CD4-positive, alpha-beta memory T cell (primary cell): ENCODE data around the gene CELSR2. TPM values are rescaled to one million over a fixed set of nuclear protein-coding genes. Genes with fewer than 3 reads are reported as not detected.
A peak's percentile ranks its signal among the peaks of the same experiment; 100 is the strongest.

Experiments
- CTCF ChIA-PET: fragments of 350-600 bp; sonication (Branson Sonifier 250); formaldehyde crosslinking; loops from one replicate; lab custom pipeline; 2021; ENCODE audit warnings: inconsistent platforms; ENCODE audit not compliant: partially characterized antibody; lab: Charles Lee
- POLR2A ChIA-PET: fragments of 350-600 bp; sonication (Branson Sonifier 250); formaldehyde crosslinking; loops from one replicate; lab custom pipeline; 2021; ENCODE audit not compliant: partially characterized antibody; lab: Charles Lee
- DNase-seq, 5 donors: peaks; one replicate each; pipeline versions ENCODE4 v3.0.0 to v3.0.0-alpha.2; 2020 to 2022; ENCODE audit warnings: mixed read lengths in 1 of 5
- H3K27ac ChIP-seq: one replicate; pipeline ENCODE4 v1.7.0; 2013; ENCODE audit warnings: low read depth, low read length
- H3K27me3 ChIP-seq: 2 replicates; pipeline ENCODE4 v1.7.0; 2013; ENCODE audit warnings: mild to moderate bottlenecking, low read length, moderate library complexity; ENCODE audit not compliant: insufficient read depth
- H3K36me3 ChIP-seq: 2 replicates; pipeline ENCODE4 v1.7.0; 2013; ENCODE audit warnings: mild to moderate bottlenecking, low read length, moderate library complexity; ENCODE audit not compliant: insufficient read depth
- H3K4me1 ChIP-seq: 2 replicates; pipeline ENCODE4 v1.7.0; 2013; ENCODE audit warnings: mild to moderate bottlenecking, low read length, moderate library complexity; ENCODE audit not compliant: insufficient read depth
- H3K4me3 ChIP-seq, 2 donors: one replicate each; pipeline ENCODE4 v1.7.0; 2013; ENCODE audit warnings: low read length in 2 of 2, mild to moderate bottlenecking in 1 of 2
- H3K9me3 ChIP-seq, 2 donors: one replicate each; pipeline ENCODE4 v1.7.0; 2013; ENCODE audit warnings: low read length in 2 of 2, control low read depth in 1 of 2; ENCODE audit not compliant: control insufficient read depth in 1 of 2
- H3K27ac Mint-ChIP-seq, 7 donors: one replicate each; pipeline ENCODE4 v1.8.0; 2020 to 2021; ENCODE audit warnings: mixed read lengths in 7 of 7, mild to moderate bottlenecking in 6 of 7, inconsistent platforms in 3 of 7, moderate library complexity in 3 of 7
- H3K27me3 Mint-ChIP-seq, 2 donors: one replicate each; pipeline ENCODE4 v1.8.0; 2020 to 2021; ENCODE audit warnings: mixed read lengths in 2 of 2
- H3K36me3 Mint-ChIP-seq, 2 donors: one replicate each; pipeline ENCODE4 v1.8.0; 2020 to 2021; ENCODE audit warnings: mixed read lengths in 2 of 2, inconsistent platforms in 1 of 2, mild to moderate bottlenecking in 1 of 2
- H3K4me1 Mint-ChIP-seq, 4 donors: one replicate each; pipeline ENCODE4 v1.8.0; 2020 to 2021; ENCODE audit warnings: mixed read lengths in 4 of 4, mild to moderate bottlenecking in 1 of 4
- H3K4me3 Mint-ChIP-seq, 8 donors: one replicate each; pipeline ENCODE4 v1.8.0; 2020 to 2021; ENCODE audit warnings: mixed read lengths in 8 of 8, mild to moderate bottlenecking in 7 of 8, moderate library complexity in 6 of 8, inconsistent platforms in 3 of 8
- H3K9me3 Mint-ChIP-seq, 8 donors: one replicate each; pipeline ENCODE4 v1.8.0; 2020 to 2021; ENCODE audit warnings: mixed read lengths in 8 of 8, mild to moderate bottlenecking in 5 of 8, inconsistent platforms in 3 of 8, moderate library complexity in 1 of 8
- intact Hi-C: fragments of 100-400 bp; cut with micrococcal nuclease; formaldehyde crosslinking; loops from one replicate; pipeline ENCODE4 v1.15.1; 2023
- polyA plus RNA-seq, 2 donors: library from polyadenylated mRNA; unstranded; fragments of 300-500 nt; fragmentation: Illumina TruSeq; gene quantifications; one replicate each; pipeline ENCODE4 v1.2.3, GENCODE V29; 2021
- total RNA-seq, 2 experiments: library from RNA; stranded (reverse); gene quantifications; one replicate each; pipeline ENCODE4 v1.2.3, GENCODE V29; 2021

CELSR2 gene
- total and polyA plus RNA-seq, 4 experiments from 2014 or later, result 0.52 to 3.1 (median 2.6) TPM; not detected in 1

DNA sequence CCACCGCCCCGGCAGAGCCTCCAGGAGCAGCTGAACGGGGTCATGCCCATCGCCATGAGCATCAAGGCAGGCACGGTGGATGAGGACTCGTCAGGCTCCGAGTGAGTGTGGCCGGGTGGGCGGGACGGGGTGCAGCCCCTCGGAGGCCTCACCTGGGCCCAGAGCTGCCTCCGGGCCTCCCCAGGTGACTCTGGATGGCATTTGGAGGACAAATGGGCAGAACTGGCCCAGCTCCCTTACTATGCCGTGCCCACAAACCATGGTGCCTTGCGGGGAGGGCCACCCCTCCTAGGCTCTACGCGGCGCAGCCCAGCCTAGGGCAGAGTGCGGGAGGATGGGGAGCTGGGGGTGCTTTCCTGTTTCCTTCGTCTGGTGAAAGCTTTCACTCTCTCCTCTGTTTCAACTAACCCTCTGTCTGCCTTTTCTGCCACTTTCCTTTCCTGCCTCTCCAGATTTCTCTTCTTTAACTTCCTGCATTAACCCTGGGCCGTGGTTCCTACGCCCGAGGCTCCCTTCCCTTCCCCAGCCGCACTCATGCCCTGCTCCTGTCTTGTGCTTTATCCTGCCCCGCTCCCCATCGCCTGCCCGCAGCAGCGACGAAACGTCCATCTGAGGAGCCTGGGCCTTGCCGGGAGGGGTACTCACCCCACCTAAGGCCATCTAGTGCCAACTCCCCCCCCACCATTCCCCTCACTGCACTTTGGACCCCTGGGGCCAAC is 24.4 kb downstream of the CELSR2 start:
- POLR2A ChIA-PET, result no interaction called here
- Mint-ChIP-seq H3K4me3 (no peak overlapping the region), H3K9me3 (no peaks in the 10 kb centered on the region), H3K27ac (peak overlapping the region in 2 of 7 donors; percentile 13 to 72), H3K27me3 (no peaks in the 10 kb centered on the region), H3K4me1 (peaks cover 0 to 5% (median 0%) of the 10 kb centered on the region in 4 donors), H3K36me3 (no peaks in the 10 kb centered on the region)
- Histone ChIP-seq H3K4me1 (peaks cover 4% of the 10 kb centered on the region), H3K27ac (no peak overlapping the region), H3K27me3 (no peaks in the 10 kb centered on the region), H3K4me3 (no peak overlapping the region), H3K36me3 (no peaks in the 10 kb centered on the region), H3K9me3 (no peaks in the 10 kb centered on the region)
- CTCF ChIA-PET, result no interaction called here
- no peak for DNase-seq
- intact Hi-C loops, result no loop called here

DNA sequence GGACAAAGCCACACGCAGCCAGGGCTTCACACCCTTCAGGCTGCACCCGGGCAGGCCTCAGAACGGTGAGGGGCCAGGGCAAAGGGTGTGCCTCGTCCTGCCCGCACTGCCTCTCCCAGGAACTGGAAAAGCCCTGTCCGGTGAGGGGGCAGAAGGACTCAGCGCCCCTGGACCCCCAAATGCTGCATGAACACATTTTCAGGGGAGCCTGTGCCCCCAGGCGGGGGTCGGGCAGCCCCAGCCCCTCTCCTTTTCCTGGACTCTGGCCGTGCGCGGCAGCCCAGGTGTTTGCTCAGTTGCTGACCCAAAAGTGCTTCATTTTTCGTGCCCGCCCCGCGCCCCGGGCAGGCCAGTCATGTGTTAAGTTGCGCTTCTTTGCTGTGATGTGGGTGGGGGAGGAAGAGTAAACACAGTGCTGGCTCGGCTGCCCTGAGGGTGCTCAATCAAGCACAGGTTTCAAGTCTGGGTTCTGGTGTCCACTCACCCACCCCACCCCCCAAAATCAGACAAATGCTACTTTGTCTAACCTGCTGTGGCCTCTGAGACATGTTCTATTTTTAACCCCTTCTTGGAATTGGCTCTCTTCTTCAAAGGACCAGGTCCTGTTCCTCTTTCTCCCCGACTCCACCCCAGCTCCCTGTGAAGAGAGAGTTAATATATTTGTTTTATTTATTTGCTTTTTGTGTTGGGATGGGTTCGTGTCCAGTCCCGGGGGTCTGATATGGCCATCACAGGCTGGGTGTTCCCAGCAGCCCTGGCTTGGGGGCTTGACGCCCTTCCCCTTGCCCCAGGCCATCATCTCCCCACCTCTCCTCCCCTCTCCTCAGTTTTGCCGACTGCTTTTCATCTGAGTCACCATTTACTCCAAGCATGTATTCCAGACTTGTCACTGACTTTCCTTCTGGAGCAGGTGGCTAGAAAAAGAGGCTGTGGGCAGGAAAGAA is 25.5 kb downstream of the CELSR2 start:
- POLR2A ChIA-PET, result no interaction called here
- Mint-ChIP-seq H3K27me3 (no peaks in the 10 kb centered on the region), H3K36me3 (no peaks in the 10 kb centered on the region), H3K27ac (no peak overlapping the region), H3K9me3 (no peaks in the 10 kb centered on the region), H3K4me1 (peaks cover 0 to 5% (median 0%) of the 10 kb centered on the region in 4 donors), H3K4me3 (no peak overlapping the region)
- Histone ChIP-seq H3K36me3 (no peaks in the 10 kb centered on the region), H3K4me3 (no peak overlapping the region), H3K9me3 (no peaks in the 10 kb centered on the region), H3K27ac (no peak overlapping the region), H3K27me3 (no peaks in the 10 kb centered on the region), H3K4me1 (peaks cover 4% of the 10 kb centered on the region)
- intact Hi-C loops, result no loop called here
- DNase-seq, result no peak
- CTCF ChIA-PET, result interaction anchor here (9.5 kb wide), 1 partner anchor 258 kb away, joined by 174 read pairs; no protein-coding TSS in a partner anchor

DNA sequence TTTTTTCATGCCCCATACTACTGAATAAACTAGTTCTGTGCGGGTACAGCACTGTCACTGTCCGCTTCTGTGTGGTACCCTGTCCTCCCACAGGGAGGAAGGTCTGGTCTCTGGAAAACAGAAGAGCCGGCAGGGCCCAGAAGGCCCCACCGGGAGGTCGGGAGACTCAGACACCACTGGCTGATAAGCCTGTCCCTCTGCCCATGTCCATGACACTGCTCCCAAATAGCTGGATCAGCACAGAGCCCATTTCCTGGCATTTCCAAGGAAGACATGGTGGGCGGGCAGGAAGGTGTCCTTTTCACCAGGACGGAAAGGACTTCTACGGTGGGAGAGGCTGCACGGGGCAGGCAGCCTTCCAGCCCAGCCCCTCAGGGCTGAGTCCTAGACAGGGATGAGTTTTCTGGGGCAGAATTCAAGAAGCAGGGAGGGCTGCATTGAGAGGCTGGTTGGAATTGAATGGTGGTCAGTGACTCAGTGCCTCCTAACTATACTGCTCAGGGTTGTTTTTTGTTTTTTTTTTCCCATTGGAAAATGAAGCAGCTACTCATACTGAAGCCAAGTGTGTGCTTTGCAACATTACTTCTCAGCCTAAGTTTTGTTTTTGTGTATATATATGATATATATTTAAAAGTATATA is 26.5 kb downstream of the CELSR2 start:
- H3K4me1 Mint-ChIP-seq, result peaks cover 0 to 3% (median 0%) of the 10 kb centered on the region in 4 donors
- H3K36me3 Mint-ChIP-seq, result no peaks in the 10 kb centered on the region
- no peaks in the 10 kb centered on the region for H3K27me3 Mint-ChIP-seq
- H3K27ac Mint-ChIP-seq, result no peak overlapping the region
- no peaks in the 10 kb centered on the region for H3K27me3 ChIP-seq
- H3K9me3 ChIP-seq, result no peaks in the 10 kb centered on the region
- ChIA-PET CTCF (interaction anchor here (0.8 to 9.5 kb wide), 10 partner anchors 10 to 257 kb away, joined by 3 to 193 read pairs (median 6); partner anchors contain the start of genes CYB561D1 and SORT1), POLR2A (interaction anchor here (1.7 kb wide), 1 partner anchor 257 kb away, joined by 7 read pairs; no protein-coding TSS in a partner anchor)
- H3K27ac ChIP-seq, result no peak overlapping the region
- no peak overlapping the region for H3K4me3 Mint-ChIP-seq
- no peak for DNase-seq
- intact Hi-C loops, result no loop called here
- no peak overlapping the region for H3K4me3 ChIP-seq
- no peaks in the 10 kb centered on the region for H3K9me3 Mint-ChIP-seq
- no peaks in the 10 kb centered on the region for H3K36me3 ChIP-seq
- H3K4me1 ChIP-seq, result peaks cover 4% of the 10 kb centered on the region

DNA sequence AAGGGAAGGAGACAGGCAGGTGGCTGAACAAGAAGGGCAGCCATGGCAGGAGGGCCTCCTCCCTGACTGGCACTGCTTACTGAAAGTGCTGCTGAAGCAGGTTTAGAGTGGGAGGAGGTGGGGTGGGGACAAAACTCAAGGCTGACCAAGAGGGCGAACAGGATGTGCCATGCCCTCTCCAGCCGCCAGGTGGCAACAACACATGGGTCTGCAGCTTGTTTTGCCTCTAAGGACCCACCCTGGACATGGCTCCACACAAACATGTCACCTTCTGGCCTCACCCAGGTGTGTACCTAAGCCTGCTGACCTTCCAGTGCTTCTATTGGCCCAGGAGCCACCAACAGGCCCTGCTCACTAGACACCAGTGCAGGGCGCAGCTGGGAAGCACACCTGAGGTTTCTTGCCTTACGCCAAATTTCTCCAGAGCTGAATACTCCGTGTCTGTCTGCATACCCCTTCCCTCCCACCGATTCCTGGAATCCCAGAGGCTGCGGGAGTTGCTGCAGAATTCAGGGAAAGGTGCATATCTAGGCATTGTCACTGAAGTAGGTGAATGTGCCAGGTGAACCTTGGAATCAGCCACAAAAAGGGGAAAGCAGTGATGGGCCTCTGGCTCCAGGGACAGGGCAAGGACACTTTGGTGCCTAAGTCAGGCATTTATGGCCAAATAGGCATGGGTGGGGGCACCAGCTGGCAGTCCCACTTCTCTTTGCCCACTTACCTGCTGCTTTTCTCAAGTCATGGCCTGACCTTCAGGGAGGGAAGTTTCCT is 28.3 kb downstream of the CELSR2 start:
- Mint-ChIP-seq H3K4me3 (no peak overlapping the region), H3K27me3 (no peaks in the 10 kb centered on the region), H3K4me1 (peaks cover 3 to 13% (median 6%) of the 10 kb centered on the region in 4 donors), H3K27ac (peak overlapping the region in 1 of 7 donors; percentile 46), H3K36me3 (no peaks in the 10 kb centered on the region), H3K9me3 (no peaks in the 10 kb centered on the region)
- CTCF ChIA-PET, result interaction anchor here (0.7 to 9.5 kb wide), 26 partner anchors 8 to 256 kb away, joined by 3 to 193 read pairs (median 4); partner anchors contain the start of genes CYB561D1 and SORT1
- peak; percentile 33 to 57 (median 42) for DNase-seq
- Histone ChIP-seq H3K4me1 (peaks cover 13% of the 10 kb centered on the region), H3K9me3 (no peaks in the 10 kb centered on the region), H3K36me3 (no peaks in the 10 kb centered on the region), H3K27me3 (no peaks in the 10 kb centered on the region), H3K27ac (no peak overlapping the region), H3K4me3 (no peak overlapping the region)
- POLR2A ChIA-PET, result interaction anchor here (1.7 to 1.8 kb wide), 2 partner anchors 206 to 255 kb away, joined by 5 to 7 read pairs; partner anchors contain the start of gene ATXN7L2
- intact Hi-C loops, result loop anchor here (1.0 kb wide), 2 partner anchors 122 to 217 kb away; partner anchors contain the start of gene CYB561D1

DNA sequence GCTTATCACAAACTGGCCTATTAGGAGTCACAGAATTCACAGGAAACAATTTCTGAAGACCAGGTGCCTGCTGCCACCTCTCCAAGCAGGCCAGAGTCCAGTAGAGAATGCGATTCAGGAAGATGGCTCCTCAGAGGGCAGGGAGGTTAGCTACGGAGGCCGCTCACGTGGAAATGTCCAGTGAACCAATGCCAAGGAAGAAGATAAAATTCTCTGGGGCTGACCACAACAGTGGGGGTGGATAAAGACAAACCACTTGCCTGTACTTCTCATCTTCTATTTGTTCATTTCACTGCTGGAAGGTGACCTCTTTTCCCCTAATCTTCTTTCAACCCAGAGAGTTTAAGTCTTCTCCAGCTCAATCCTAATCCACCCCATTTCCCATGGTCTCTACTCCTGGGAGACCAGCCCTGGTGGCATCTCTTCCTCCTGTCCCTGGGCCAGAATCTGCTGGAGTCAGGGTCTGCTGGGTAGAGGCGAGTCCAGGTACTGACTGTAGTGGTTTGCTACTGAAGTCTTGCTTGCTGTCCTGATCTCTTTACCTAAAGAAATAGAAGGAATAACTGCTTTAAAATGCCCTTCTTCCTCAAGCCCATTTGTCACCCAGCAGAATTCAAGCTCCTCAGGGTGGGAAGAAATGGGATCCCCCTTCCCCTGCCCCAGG is 30.4 kb downstream of the CELSR2 start:
- Histone ChIP-seq H3K27me3 (no peaks in the 10 kb centered on the region), H3K9me3 (no peaks in the 10 kb centered on the region), H3K27ac (no peak overlapping the region), H3K4me3 (no peak overlapping the region), H3K4me1 (peaks cover 26% of the 10 kb centered on the region), H3K36me3 (no peaks in the 10 kb centered on the region)
- intact Hi-C loops, result no loop called here
- Mint-ChIP-seq H3K4me1 (peaks cover 8 to 30% (median 18%) of the 10 kb centered on the region in 4 donors), H3K9me3 (no peaks in the 10 kb centered on the region), H3K27ac (peak overlapping the region in 2 of 7 donors; percentile 46 to 51), H3K4me3 (peak overlapping the region in 1 of 8 donors; percentile 31), H3K36me3 (peaks cover 0 to 4% of the 10 kb centered on the region in 2 donors), H3K27me3 (no peaks in the 10 kb centered on the region)
- ChIA-PET CTCF (interaction anchor here (1.1 to 9.5 kb wide), 9 partner anchors 12 to 253 kb away, joined by 4 to 193 read pairs (median 5); partner anchors contain the start of genes CYB561D1 and SORT1), POLR2A (interaction anchor here (0.9 kb wide), 1 partner anchor 253 kb away, joined by 3 read pairs; no protein-coding TSS in a partner anchor)
- no peak for DNase-seq

DNA sequence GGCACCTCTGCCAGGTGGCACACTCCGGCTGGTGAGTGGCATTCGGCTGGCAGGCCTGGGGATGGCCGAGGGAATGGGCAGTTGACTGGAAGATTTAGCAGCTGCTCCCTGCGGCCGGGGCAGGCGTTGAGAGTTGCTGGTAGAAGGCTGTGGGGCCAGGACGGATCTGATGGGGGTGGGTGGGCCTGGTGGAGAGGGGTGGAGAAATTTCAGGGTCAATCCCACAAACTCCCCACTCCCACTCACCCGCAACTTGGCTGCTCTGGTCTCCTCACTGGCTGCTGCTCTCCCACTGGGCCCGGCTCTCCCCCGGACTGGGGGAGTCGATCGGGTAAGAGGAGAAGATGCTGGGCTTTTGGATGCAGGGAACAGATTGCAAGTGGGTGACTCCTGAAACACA is 31.5 kb downstream of the CELSR2 start:
- no peaks in the 10 kb centered on the region for H3K9me3 ChIP-seq
- H3K36me3 Mint-ChIP-seq, result peaks cover 0 to 4% of the 10 kb centered on the region in 2 donors
- no peak overlapping the region for H3K27ac ChIP-seq
- H3K4me3 ChIP-seq, result no peak overlapping the region
- peaks cover 26% of the 10 kb centered on the region for H3K4me1 ChIP-seq
- intact Hi-C loops, result no loop called here
- POLR2A ChIA-PET, result no interaction called here
- H3K27me3 ChIP-seq, result no peaks in the 10 kb centered on the region
- H3K27ac Mint-ChIP-seq, result peak overlapping the region in 2 of 7 donors; percentile 68 to 77
- CTCF ChIA-PET, result interaction anchor here (8.5 to 9.5 kb wide), 2 partner anchors 119 to 252 kb away, joined by 174 to 193 read pairs; partner anchors contain the start of gene SORT1
- H3K36me3 ChIP-seq, result no peaks in the 10 kb centered on the region
- H3K4me1 Mint-ChIP-seq, result peaks cover 8 to 30% (median 18%) of the 10 kb centered on the region in 4 donors
- no peaks in the 10 kb centered on the region for H3K9me3 Mint-ChIP-seq
- peak overlapping the region in 1 of 8 donors; percentile 6 for H3K4me3 Mint-ChIP-seq
- no peak for DNase-seq
- no peaks in the 10 kb centered on the region for H3K27me3 Mint-ChIP-seq
